ENCODE data around the gene MTNR1A.

The MTNR1A gene

GRCh38 chr4:186586205-186586604, 30.8 kb upstream of the MTNR1A start:
- H3K4me3 ChIP-seq (ENCODE audit: low read depth in 1 of 2, low read length in 2 of 2): no peak overlapping the region
- H3K36me3 ChIP-seq (ENCODE audit: insufficient read depth, low read length): no peaks in the 10 kb centered on the region
- H3K27me3 ChIP-seq (ENCODE audit: insufficient read depth, low read length, poor library complexity): no peaks in the 10 kb centered on the region
- H3K9me3 ChIP-seq (ENCODE audit: insufficient read depth, low read length, severe bottlenecking): no peaks in the 10 kb centered on the region
- H3K27ac ChIP-seq (ENCODE audit: low read length): no peak overlapping the region
- no peaks in the 10 kb centered on the region for H4K20me1 ChIP-seq (ENCODE audit: insufficient read depth, low read length)
- no peak for TF ChIP-seq EZH2 (IDR thresholded peaks at IDR 0.05; ENCODE audit: borderline replicate concordance, low read depth, low read length, severe bottlenecking)
- TF ChIP-seq, protein P1, sequence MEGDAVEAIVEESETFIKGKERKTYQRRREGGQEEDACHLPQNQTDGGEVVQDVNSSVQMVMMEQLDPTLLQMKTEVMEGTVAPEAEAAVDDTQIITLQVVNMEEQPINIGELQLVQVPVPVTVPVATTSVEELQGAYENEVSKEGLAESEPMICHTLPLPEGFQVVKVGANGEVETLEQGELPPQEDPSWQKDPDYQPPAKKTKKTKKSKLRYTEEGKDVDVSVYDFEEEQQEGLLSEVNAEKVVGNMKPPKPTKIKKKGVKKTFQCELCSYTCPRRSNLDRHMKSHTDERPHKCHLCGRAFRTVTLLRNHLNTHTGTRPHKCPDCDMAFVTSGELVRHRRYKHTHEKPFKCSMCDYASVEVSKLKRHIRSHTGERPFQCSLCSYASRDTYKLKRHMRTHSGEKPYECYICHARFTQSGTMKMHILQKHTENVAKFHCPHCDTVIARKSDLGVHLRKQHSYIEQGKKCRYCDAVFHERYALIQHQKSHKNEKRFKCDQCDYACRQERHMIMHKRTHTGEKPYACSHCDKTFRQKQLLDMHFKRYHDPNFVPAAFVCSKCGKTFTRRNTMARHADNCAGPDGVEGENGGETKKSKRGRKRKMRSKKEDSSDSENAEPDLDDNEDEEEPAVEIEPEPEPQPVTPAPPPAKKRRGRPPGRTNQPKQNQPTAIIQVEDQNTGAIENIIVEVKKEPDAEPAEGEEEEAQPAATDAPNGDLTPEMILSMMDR (IDR thresholded peaks at IDR 0.05; ENCODE audit: borderline replicate concordance, extremely low read depth, low read length, poor library complexity, severe bottlenecking): no peak
- H3K4me2 ChIP-seq (ENCODE audit: insufficient read depth, low read length): no peak overlapping the region
- H3K4me1 ChIP-seq (ENCODE audit: insufficient read depth, low read length): no peaks in the 10 kb centered on the region
- no peak for DNase-seq
- ATAC-seq (ENCODE audit: insufficient read depth, low read depth): no peak
- no peak overlapping the region for H2AFZ ChIP-seq (ENCODE audit: low read depth, low read length)
- H3K79me2 ChIP-seq (ENCODE audit: insufficient read depth, low read length): no peaks in the 10 kb centered on the region
- no peak overlapping the region for H3K9ac ChIP-seq (ENCODE audit: low read depth, low read length)

DNA sequence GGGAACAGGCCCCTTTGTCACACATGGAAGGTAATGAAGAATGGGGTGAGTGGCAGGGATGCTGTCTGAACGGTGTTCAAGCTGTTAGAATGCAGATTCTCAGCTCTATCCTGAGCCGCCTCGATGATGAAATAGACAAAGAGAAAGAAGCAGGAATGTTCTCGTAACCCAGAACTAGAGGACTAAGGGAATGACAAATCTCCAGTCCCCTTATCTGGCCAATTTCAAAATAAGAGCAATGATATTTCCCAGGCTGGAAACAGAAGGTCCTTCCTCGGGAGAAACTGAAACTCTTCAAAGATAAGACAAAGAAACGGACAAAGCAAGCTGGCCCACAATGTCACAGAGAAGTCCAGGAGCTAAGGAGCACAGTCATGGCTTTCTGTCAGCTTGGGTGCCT, 29.5 kb upstream of the MTNR1A start:
- no peak overlapping the region for H3K4me2 ChIP-seq (ENCODE audit: insufficient read depth, low read length)

DNA sequence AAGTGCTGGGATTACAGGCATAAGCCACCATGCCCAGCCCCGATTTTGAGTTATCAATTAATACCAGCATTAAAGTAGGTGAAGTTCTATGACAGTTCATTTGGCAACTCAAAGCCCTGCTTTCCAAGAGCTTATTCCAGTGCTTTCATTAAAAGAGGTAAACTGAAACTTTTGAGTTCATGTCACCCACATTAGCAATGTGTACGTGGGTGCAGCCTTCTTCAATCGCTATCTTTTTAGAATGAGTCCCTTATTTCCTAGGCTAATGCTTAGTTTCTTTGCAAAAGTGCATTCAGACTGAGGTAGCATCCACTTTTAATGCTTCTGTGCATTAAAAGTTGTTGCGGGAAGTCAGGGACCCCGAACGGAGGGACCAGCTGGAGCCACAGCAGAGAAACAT, 26.1 kb upstream of the MTNR1A start:
- Histone ChIP-seq H3K9ac (ENCODE audit: low read depth, low read length) (no peak overlapping the region), H3K9me3 (ENCODE audit: insufficient read depth, low read length, severe bottlenecking) (no peaks in the 10 kb centered on the region), H3K27me3 (ENCODE audit: insufficient read depth, low read length, poor library complexity) (no peaks in the 10 kb centered on the region), H3K79me2 (ENCODE audit: insufficient read depth, low read length) (no peaks in the 10 kb centered on the region), H4K20me1 (ENCODE audit: insufficient read depth, low read length) (no peaks in the 10 kb centered on the region), H3K4me3 (ENCODE audit: low read depth in 1 of 2, low read length in 2 of 2) (no peak overlapping the region), H3K36me3 (ENCODE audit: insufficient read depth, low read length) (no peaks in the 10 kb centered on the region), H3K4me1 (ENCODE audit: insufficient read depth, low read length) (no peaks in the 10 kb centered on the region), H3K4me2 (ENCODE audit: insufficient read depth, low read length) (no peak overlapping the region), H3K27ac (ENCODE audit: low read length) (no peak overlapping the region), H2AFZ (ENCODE audit: low read depth, low read length) (no peak overlapping the region)
- TF ChIP-seq, protein P1 (IDR thresholded peaks at IDR 0.05; ENCODE audit: borderline replicate concordance, extremely low read depth, low read length, poor library complexity, severe bottlenecking): no peak
- TF ChIP-seq EZH2 (IDR thresholded peaks at IDR 0.05; ENCODE audit: borderline replicate concordance, low read depth, low read length, severe bottlenecking): no peak
- no peak for DNase-seq
- ATAC-seq (ENCODE audit: insufficient read depth, low read depth): no peak

More for the DNA sequence above, 29.5 kb upstream of the MTNR1A start:
- H3K4me3 ChIP-seq (ENCODE audit: low read depth in 1 of 2, low read length in 2 of 2): no peak overlapping the region
- H3K36me3 ChIP-seq (ENCODE audit: insufficient read depth, low read length): no peaks in the 10 kb centered on the region
- no peaks in the 10 kb centered on the region for H3K79me2 ChIP-seq (ENCODE audit: insufficient read depth, low read length)
- H3K9me3 ChIP-seq (ENCODE audit: insufficient read depth, low read length, severe bottlenecking): no peaks in the 10 kb centered on the region
- H3K9ac ChIP-seq (ENCODE audit: low read depth, low read length): no peak overlapping the region
- H3K27me3 ChIP-seq (ENCODE audit: insufficient read depth, low read length, poor library complexity): no peaks in the 10 kb centered on the region
- no peak overlapping the region for H2AFZ ChIP-seq (ENCODE audit: low read depth, low read length)
- no peaks in the 10 kb centered on the region for H3K4me1 ChIP-seq (ENCODE audit: insufficient read depth, low read length)
- ATAC-seq (ENCODE audit: insufficient read depth, low read depth) (no peak), DNase-seq (no peak)
- no peak for TF ChIP-seq EZH2 (IDR thresholded peaks at IDR 0.05; ENCODE audit: borderline replicate concordance, low read depth, low read length, severe bottlenecking)
- TF ChIP-seq, protein P1 (IDR thresholded peaks at IDR 0.05; ENCODE audit: borderline replicate concordance, extremely low read depth, low read length, poor library complexity, severe bottlenecking): no peak
- H3K27ac ChIP-seq (ENCODE audit: low read length): no peak overlapping the region
- H4K20me1 ChIP-seq (ENCODE audit: insufficient read depth, low read length): no peaks in the 10 kb centered on the region

DNA sequence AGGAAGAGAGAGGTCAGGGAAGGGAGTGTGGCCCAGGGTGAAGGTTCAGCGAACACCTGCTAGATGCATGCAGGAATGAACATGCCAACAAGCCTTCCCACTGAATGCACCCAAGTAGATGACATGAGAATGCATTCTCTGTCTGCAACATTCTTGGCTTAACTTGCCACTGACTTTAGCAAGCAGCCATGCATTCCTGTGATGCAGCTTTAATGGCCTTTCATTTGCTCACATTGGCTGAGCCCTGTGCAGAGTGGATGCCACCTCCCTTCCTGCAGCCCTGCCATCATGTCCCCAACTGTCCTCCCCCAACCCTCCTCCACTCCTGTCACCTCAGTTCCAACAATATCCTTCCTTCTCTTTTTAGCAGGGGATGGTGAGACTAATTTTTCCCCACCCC, 25.3 kb upstream of the MTNR1A start:
- Histone ChIP-seq H3K4me2 (ENCODE audit: insufficient read depth, low read length) (no peak overlapping the region), H3K4me1 (ENCODE audit: insufficient read depth, low read length) (no peaks in the 10 kb centered on the region), H3K27me3 (ENCODE audit: insufficient read depth, low read length, poor library complexity) (no peaks in the 10 kb centered on the region), H4K20me1 (ENCODE audit: insufficient read depth, low read length) (no peaks in the 10 kb centered on the region), H3K9me3 (ENCODE audit: insufficient read depth, low read length, severe bottlenecking) (no peaks in the 10 kb centered on the region), H3K79me2 (ENCODE audit: insufficient read depth, low read length) (no peaks in the 10 kb centered on the region), H3K4me3 (ENCODE audit: low read depth in 1 of 2, low read length in 2 of 2) (no peak overlapping the region), H2AFZ (ENCODE audit: low read depth, low read length) (no peak overlapping the region), H3K9ac (ENCODE audit: low read depth, low read length) (no peak overlapping the region), H3K36me3 (ENCODE audit: insufficient read depth, low read length) (no peaks in the 10 kb centered on the region), H3K27ac (ENCODE audit: low read length) (no peak overlapping the region)
- DNase-seq: no peak
- no peak for ATAC-seq (ENCODE audit: insufficient read depth, low read depth)
- TF ChIP-seq EZH2 (IDR thresholded peaks at IDR 0.05; ENCODE audit: borderline replicate concordance, low read depth, low read length, severe bottlenecking): no peak
- TF ChIP-seq, protein P1 (IDR thresholded peaks at IDR 0.05; ENCODE audit: borderline replicate concordance, extremely low read depth, low read length, poor library complexity, severe bottlenecking): no peak
